ENCODE results near the gene UTP20.
"Not testable (repeated sequence)": the region's sequence is repeated elsewhere in the genome, so short reads cannot be mapped to it uniquely, and the experiment has no call there.

The UTP20 gene

DNA sequence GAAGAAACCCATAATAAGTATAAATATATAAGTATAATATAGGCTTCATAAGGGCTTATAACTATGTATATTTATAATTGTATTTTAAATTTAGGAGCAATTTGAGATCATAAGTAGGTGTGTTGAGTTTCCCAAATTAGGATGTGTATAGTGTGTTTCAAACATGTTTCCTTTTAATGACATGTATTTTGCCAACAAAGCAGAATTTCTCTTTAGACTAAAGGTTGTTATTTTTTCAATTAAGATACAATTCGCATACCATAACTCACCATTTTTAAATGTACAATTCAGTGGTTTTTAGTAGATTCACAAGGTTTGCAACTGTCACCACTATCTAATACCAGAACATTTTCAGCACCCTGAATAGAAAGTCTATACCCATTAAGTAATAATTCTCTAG is 135.3 kb downstream of the UTP20 start:
- DNase-seq (ENCODE audit: low spot score), result no peak
- TF ChIP-seq, protein P1, sequence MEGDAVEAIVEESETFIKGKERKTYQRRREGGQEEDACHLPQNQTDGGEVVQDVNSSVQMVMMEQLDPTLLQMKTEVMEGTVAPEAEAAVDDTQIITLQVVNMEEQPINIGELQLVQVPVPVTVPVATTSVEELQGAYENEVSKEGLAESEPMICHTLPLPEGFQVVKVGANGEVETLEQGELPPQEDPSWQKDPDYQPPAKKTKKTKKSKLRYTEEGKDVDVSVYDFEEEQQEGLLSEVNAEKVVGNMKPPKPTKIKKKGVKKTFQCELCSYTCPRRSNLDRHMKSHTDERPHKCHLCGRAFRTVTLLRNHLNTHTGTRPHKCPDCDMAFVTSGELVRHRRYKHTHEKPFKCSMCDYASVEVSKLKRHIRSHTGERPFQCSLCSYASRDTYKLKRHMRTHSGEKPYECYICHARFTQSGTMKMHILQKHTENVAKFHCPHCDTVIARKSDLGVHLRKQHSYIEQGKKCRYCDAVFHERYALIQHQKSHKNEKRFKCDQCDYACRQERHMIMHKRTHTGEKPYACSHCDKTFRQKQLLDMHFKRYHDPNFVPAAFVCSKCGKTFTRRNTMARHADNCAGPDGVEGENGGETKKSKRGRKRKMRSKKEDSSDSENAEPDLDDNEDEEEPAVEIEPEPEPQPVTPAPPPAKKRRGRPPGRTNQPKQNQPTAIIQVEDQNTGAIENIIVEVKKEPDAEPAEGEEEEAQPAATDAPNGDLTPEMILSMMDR (IDR thresholded peaks at IDR 0.05; ENCODE audit: extremely low read depth, missing control alignments), result no peak

DNA sequence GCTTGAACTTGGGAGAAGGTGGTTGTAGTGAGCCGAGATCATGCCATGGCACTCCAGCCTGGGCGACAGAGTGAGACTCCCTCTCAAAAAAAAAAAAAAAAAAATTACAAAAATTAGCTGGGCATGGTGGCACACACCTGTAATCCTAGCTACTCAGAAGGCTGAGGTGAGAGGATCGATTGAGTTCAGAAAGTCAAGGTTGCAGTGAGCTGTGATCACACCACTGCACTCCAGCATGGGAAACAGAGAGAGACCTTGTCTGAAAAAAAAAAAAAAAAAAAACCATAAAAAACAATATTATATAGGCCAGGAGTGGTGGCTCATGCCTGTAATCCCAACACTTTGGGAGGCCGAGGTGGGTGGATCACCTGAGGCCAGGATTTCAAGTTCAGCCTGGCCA is 142.2 kb downstream of the UTP20 start:
- not testable (repeated sequence) for DNase-seq (ENCODE audit: low spot score)

DNA sequence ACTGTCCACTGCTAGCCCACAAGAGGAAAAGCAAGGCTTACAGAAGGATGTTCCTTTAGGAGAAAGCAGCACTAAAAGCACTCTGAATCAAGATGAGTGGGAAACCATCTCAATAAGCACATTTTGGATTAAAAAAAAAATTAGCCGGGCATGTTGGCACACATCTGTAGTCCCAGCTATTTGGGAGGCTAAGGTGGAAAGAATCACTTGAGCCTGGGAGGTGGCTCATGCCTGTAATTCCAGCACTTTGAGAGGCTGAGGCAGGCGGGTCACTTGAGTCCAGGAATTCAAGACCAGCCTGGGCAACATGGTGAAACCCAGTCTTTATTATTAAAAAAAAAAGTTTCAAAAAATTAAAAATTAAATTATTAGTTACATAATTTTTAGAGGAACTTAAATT is 144.7 kb downstream of the UTP20 start:
- TF ChIP-seq, protein P1 (IDR thresholded peaks at IDR 0.05; ENCODE audit: extremely low read depth, missing control alignments), result no peak
- DNase-seq (ENCODE audit: low spot score), result no peak

GRCh38 chr12:101430456-101430855 is 150.6 kb downstream of the UTP20 start:
- no peak for DNase-seq (ENCODE audit: low spot score)
- TF ChIP-seq, protein P1 (IDR thresholded peaks at IDR 0.05; ENCODE audit: extremely low read depth, missing control alignments), result no peak

- no peak for DNase-seq (ENCODE audit: low spot score)
- TF ChIP-seq, protein P1 (IDR thresholded peaks at IDR 0.05; ENCODE audit: extremely low read depth, missing control alignments), result no peak
Measured at GRCh38 chr12:101436136-101436535, 156.2 kb downstream of the UTP20 start.

All from GM20000 (cell line).